ENCODE results near the gene KLHL30. TPM values are rescaled to one million over a fixed set of nuclear protein-coding genes. Genes with fewer than 3 reads are reported as not detected.

Gene KLHL30
- total RNA-seq, 1 donor, result not detected

GRCh38 chr2:238099714-238100048 is 38.8 kb upstream of the KLHL30 start:
- H3K4me3 ChIP-seq (ENCODE audit: low read length), result no peak overlapping the region
- no peaks in the 10 kb centered on the region for H3K9me3 ChIP-seq (ENCODE audit: low read depth, low read length)
- peaks cover 13% of the 10 kb centered on the region for H3K4me1 ChIP-seq (ENCODE audit: insufficient read depth, low read length)
- H3K27me3 ChIP-seq (ENCODE audit: insufficient read depth, low read length), result no peaks in the 10 kb centered on the region

GRCh38 chr2:238100049-238100820 is 38.2 kb upstream of the KLHL30 start, which contains the start of gene ESPNL:
TSS of gene ESPNL (plus strand) at chr2:238100340. CDS start at chr2:238100420, 80 bp downstream.
- Histone ChIP-seq H3K27me3 (ENCODE audit: insufficient read depth, low read length) (no peaks in the 10 kb centered on the region), H3K9me3 (ENCODE audit: low read depth, low read length) (no peaks in the 10 kb centered on the region), H3K4me3 (ENCODE audit: low read length) (no peak within 1 kb of the TSS), H3K4me1 (ENCODE audit: insufficient read depth, low read length) (peaks cover 13% of the 10 kb centered on the region)

- Histone ChIP-seq H3K4me1 (ENCODE audit: insufficient read depth, low read length) (peaks cover 13% of the 10 kb centered on the region), H3K4me3 (ENCODE audit: low read length) (no peak overlapping the region), H3K27me3 (ENCODE audit: insufficient read depth, low read length) (no peaks in the 10 kb centered on the region), H3K9me3 (ENCODE audit: low read depth, low read length) (no peaks in the 10 kb centered on the region)
Measured at GRCh38 chr2:238100821-238101771, 37.4 kb upstream of the KLHL30 start.

GRCh38 chr2:238101891-238102841 is 36.3 kb upstream of the KLHL30 start:
- Histone ChIP-seq H3K4me1 (ENCODE audit: insufficient read depth, low read length) (peaks cover 13% of the 10 kb centered on the region), H3K27me3 (ENCODE audit: insufficient read depth, low read length) (no peaks in the 10 kb centered on the region), H3K9me3 (ENCODE audit: low read depth, low read length) (no peaks in the 10 kb centered on the region), H3K4me3 (ENCODE audit: low read length) (no peak overlapping the region)

- Histone ChIP-seq H3K4me1 (ENCODE audit: insufficient read depth, low read length) (peaks cover 18% of the 10 kb centered on the region), H3K9me3 (ENCODE audit: low read depth, low read length) (no peaks in the 10 kb centered on the region), H3K27me3 (ENCODE audit: insufficient read depth, low read length) (no peaks in the 10 kb centered on the region), H3K4me3 (ENCODE audit: low read length) (no peak overlapping the region)
Measured at GRCh38 chr2:238102865-238103264, 35.6 kb upstream of the KLHL30 start.

- Histone ChIP-seq H3K4me1 (ENCODE audit: insufficient read depth, low read length) (peaks cover 24% of the 10 kb centered on the region), H3K27me3 (ENCODE audit: insufficient read depth, low read length) (no peaks in the 10 kb centered on the region), H3K4me3 (ENCODE audit: low read length) (no peak overlapping the region), H3K9me3 (ENCODE audit: low read depth, low read length) (no peaks in the 10 kb centered on the region)
Measured at GRCh38 chr2:238103465-238104225, 34.8 kb upstream of the KLHL30 start.

- Histone ChIP-seq H3K4me3 (ENCODE audit: low read length) (no peak overlapping the region), H3K9me3 (ENCODE audit: low read depth, low read length) (no peaks in the 10 kb centered on the region), H3K4me1 (ENCODE audit: insufficient read depth, low read length) (peaks cover 24% of the 10 kb centered on the region), H3K27me3 (ENCODE audit: insufficient read depth, low read length) (no peaks in the 10 kb centered on the region)
Measured at GRCh38 chr2:238104226-238104690, 34.2 kb upstream of the KLHL30 start.

GRCh38 chr2:238104691-238105371 is 33.6 kb upstream of the KLHL30 start:
- H3K4me3 ChIP-seq (ENCODE audit: low read length), result no peak overlapping the region
- no peaks in the 10 kb centered on the region for H3K27me3 ChIP-seq (ENCODE audit: insufficient read depth, low read length)
- no peaks in the 10 kb centered on the region for H3K9me3 ChIP-seq (ENCODE audit: low read depth, low read length)
- peaks cover 20% of the 10 kb centered on the region for H3K4me1 ChIP-seq (ENCODE audit: insufficient read depth, low read length)

- Histone ChIP-seq H3K4me1 (ENCODE audit: insufficient read depth, low read length) (peaks cover 20% of the 10 kb centered on the region), H3K4me3 (ENCODE audit: low read length) (no peak overlapping the region), H3K27me3 (ENCODE audit: insufficient read depth, low read length) (no peaks in the 10 kb centered on the region), H3K9me3 (ENCODE audit: low read depth, low read length) (no peaks in the 10 kb centered on the region)
Measured at GRCh38 chr2:238105506-238106338, 32.7 kb upstream of the KLHL30 start.

- Histone ChIP-seq H3K4me3 (ENCODE audit: low read length) (no peak overlapping the region), H3K27me3 (ENCODE audit: insufficient read depth, low read length) (no peaks in the 10 kb centered on the region), H3K9me3 (ENCODE audit: low read depth, low read length) (no peaks in the 10 kb centered on the region), H3K4me1 (ENCODE audit: insufficient read depth, low read length) (peaks cover 20% of the 10 kb centered on the region)
Measured at GRCh38 chr2:238106339-238106697, 32.1 kb upstream of the KLHL30 start.

GRCh38 chr2:238106698-238107524 is 31.6 kb upstream of the KLHL30 start:
- H3K9me3 ChIP-seq (ENCODE audit: low read depth, low read length), result no peaks in the 10 kb centered on the region
- H3K4me1 ChIP-seq (ENCODE audit: insufficient read depth, low read length), result peaks cover 20% of the 10 kb centered on the region
- H3K4me3 ChIP-seq (ENCODE audit: low read length), result no peak overlapping the region
- no peaks in the 10 kb centered on the region for H3K27me3 ChIP-seq (ENCODE audit: insufficient read depth, low read length)

Data from mononuclear cell (primary cell).